Activated CD4-positive, alpha-beta T cell treated with anti-CD3 and anti-CD28 coated beads, Interleukin-2, amount 50 U/mL, for 4 hours (primary cell): ENCODE measurements around the gene CHST11.

Source experiments
- DNase-seq, 2 experiments: peaks; one replicate each; pipeline ENCODE4 v3.0.0-alpha.2; 2020

CHST11 gene

GRCh38 chr12:104662203-104662602 is 205.5 kb downstream of the CHST11 start:
- no peak for DNase-seq

GRCh38 chr12:104662908-104663307 is 206.2 kb downstream of the CHST11 start:
- no peak for DNase-seq

- no peak for DNase-seq
Measured at GRCh38 chr12:104664351-104664750, 207.6 kb downstream of the CHST11 start.

- no peak for DNase-seq
Measured at GRCh38 chr12:104665296-104665695, 208.5 kb downstream of the CHST11 start.

- no peak for DNase-seq
Measured at GRCh38 chr12:104667139-104667538, 210.4 kb downstream of the CHST11 start.

- no peak for DNase-seq
Measured at GRCh38 chr12:104668274-104668718, 211.5 kb downstream of the CHST11 start.

GRCh38 chr12:104669089-104669721 is 212.5 kb downstream of the CHST11 start:
- no peak for DNase-seq

GRCh38 chr12:104669851-104670337 is 213.1 kb downstream of the CHST11 start:
- DNase-seq = no peak

- DNase-seq = no peak
Measured at GRCh38 chr12:104670439-104671408, 214.0 kb downstream of the CHST11 start.

- DNase-seq = peak; percentile 84 to 88
Measured at GRCh38 chr12:104671409-104672095, 214.8 kb downstream of the CHST11 start.

GRCh38 chr12:104672096-104672445 is 215.3 kb downstream of the CHST11 start:
- no peak for DNase-seq

- DNase-seq = no peak
Measured at GRCh38 chr12:104672501-104673265, 215.9 kb downstream of the CHST11 start.

- DNase-seq = no peak
Measured at GRCh38 chr12:104673294-104673693, 216.5 kb downstream of the CHST11 start.

- no peak for DNase-seq
Measured at GRCh38 chr12:104673696-104674482, 217.1 kb downstream of the CHST11 start.

- no peak for DNase-seq
Measured at GRCh38 chr12:104676636-104677035, 219.9 kb downstream of the CHST11 start.

GRCh38 chr12:104677441-104678089 is 220.8 kb downstream of the CHST11 start:
- DNase-seq = no peak

- peak in 1 of 2 experiments; percentile 13 for DNase-seq
Measured at GRCh38 chr12:104680070-104680469, 223.3 kb downstream of the CHST11 start.

GRCh38 chr12:104680491-104680890 is 223.7 kb downstream of the CHST11 start:
- DNase-seq = no peak

- no peak for DNase-seq
Measured at GRCh38 chr12:104681012-104681690, 224.4 kb downstream of the CHST11 start.

GRCh38 chr12:104682790-104683279 is 226.1 kb downstream of the CHST11 start:
- peak; percentile 68 to 70 for DNase-seq
